GM18498 (cell line): ENCODE measurements around the gene MRPL50.

Experiments used
- ATAC-seq: cut with Tn5 transposase; IDR thresholded peaks from one replicate; pipeline ENCODE4 v1.9.1; 2021; ENCODE audit warnings: mild to moderate bottlenecking, moderate library complexity; ENCODE audit not compliant: unreplicated experiment

The MRPL50 gene

DNA sequence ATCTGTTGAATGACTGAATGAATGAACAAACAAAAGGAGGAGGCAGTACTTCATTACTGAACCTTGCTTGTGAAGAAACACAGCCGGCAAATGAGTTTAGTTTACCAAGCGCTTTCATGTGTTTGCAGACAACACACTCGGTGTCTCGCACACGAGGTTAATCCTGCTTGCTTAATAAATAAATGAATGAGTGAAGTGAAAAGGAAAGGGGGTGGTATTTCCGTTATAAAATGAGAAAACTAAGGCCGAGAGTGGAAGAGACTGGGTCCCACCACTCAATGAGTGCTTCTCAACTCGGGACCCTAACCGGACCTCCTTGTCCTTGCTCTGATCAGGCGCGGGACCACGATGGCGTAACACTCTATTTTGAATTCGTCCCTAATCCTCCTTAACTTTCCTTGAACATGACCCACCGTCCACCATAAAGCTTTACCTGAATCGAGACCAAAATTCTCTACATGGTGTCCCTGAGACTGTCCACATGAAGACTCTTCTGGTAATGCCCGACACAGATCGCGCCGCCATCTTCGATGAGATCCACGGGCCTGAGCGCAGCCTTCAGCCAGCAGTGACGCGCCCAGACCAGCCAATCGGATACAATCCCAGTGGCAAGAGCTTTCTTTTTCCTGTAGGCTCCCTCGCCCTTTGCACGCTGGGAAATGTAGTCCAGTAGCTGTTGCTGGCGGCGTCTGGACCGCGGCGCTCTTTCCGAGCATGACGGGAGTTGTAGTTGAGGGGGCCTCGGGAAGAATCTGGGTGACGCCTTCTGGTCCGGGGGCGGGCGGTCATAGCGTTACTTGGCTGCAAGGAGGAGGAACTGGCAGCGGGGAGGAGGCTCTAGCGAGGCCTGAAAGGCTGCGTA lies at the start of gene MRPL50, which contains the start of gene ZNF189:
TSS of gene MRPL50 (minus strand) at position 551 of the 862 bp plus-strand sequence. CDS start at position 525, 26 bp downstream.
TSS of gene ZNF189 (plus strand) at position 784 of the 862 bp plus-strand sequence. CDS start 306 bp downstream, outside the sequence.
- ATAC-seq, result peak; percentile 99

DNA sequence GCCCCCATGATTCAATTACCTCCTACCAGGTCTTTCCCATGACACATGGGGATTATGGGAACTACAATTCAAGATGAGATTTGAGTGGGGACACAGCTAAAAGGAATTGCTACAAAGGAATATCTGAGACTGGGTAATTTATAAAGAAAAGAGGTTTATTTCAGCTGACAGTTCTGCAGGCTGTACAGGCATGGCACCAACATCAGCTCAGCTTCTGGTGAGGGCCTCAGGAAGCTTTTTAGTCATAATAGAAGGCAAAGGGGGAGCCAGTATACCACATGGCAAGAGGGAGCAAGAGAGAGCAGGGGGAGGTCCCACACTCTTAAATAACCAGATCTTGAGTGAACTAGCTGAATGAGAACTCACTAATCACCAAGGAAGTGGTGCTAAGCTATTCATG lies 48.3 kb upstream of the MRPL50 start:
- ATAC-seq, result no peak

DNA sequence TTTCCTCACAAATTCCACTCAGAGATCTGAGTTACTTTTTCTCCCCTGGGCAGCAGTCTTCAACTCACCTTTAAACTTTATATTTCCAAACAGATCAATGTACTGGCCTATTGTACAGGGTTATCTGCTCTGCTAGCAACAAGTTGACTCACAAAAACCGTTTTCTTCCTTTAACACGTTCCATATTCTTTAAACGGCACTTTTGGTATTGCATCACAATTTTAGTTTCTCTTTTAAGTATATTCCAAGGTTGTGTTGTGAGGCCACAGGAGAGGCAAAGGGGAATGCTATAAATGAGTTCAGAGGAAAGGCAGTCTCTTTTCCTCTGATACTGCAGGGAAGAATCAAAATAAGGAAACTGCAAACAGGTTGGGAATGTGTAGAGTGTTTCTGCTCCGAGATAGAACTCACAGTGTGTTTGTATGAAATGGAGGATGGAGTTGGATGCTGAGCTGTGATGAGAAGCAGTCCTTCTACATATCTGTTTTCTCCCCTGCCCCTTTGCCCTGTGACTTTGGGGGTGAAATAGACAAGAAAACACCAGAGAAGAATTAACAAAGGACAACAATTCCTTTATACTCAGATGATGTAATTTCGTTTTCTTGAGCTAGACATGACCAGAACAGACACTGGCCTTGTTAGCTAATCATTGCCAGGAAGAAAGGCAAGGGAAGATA lies 47.1 kb upstream of the MRPL50 start:
- no peak for ATAC-seq

DNA sequence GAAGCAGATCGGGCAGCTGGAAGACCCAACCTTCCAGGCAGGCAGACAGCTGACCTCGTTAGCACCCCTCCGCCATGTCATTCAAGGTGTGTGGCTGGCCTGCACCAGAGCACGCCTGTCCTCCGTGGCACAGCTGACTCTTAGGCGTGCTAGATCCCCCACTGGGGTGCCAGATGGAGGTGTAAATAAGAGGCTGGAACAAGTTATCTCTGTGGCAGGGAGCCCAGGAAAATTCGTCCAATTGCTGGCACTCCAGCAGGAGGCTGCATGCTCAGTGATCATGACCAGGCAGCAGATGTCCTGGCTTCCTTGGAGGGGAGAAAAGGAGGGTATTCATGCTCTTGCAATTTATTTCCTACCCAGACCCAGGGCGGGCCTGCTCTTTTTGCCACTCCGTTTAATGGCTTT lies 45.0 kb upstream of the MRPL50 start:
- no peak for ATAC-seq

GRCh38 chr9:101442736-101443135 lies 44.3 kb upstream of the MRPL50 start:
- no peak for ATAC-seq

DNA sequence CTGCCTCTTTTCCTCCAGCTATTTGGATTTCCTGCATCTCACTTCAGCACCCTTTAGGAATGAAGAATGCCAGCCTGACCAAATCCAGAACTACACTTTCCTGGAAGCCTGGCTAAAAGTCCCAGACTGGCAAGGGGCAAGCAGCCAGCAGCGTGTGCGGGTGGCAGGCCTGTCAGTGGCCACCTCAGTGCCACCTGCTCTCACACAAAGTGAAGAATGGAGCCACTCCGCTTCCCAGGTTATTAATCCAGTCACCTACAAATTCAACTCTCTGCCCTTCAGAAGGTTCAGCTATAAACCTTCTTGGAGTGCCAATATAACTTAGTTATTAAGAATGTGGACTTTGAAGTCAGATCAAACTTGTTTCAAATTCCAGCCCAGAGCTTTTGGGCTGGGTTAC lies 43.9 kb upstream of the MRPL50 start:
- ATAC-seq, result no peak

DNA sequence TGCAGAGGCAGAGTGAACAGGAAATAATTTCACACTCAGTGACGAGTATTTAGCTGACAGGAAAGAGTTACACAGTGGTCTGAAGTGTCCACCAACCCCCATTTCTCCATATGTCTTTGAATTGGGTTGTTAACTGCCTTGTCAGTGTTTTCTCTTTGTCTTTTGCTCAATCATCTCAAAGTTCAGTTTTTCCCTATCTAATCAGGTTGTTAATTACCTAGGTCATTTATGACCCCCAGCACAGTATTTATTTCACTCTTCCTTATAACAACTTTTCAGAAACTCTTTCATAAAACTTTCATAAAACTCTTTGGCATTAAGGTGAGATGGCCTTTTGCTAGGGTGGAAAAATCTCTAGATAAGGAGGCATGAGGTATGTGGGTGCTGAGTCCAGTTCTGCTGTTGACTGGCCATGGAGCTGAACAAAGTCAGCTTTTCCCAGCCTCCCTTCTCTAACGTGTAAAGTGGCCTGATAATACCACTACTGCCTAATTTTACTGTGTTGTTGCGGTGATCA lies 42.4 kb upstream of the MRPL50 start:
- no peak for ATAC-seq

GRCh38 chr9:101438523-101438922 lies 40.1 kb upstream of the MRPL50 start:
- no peak for ATAC-seq

DNA sequence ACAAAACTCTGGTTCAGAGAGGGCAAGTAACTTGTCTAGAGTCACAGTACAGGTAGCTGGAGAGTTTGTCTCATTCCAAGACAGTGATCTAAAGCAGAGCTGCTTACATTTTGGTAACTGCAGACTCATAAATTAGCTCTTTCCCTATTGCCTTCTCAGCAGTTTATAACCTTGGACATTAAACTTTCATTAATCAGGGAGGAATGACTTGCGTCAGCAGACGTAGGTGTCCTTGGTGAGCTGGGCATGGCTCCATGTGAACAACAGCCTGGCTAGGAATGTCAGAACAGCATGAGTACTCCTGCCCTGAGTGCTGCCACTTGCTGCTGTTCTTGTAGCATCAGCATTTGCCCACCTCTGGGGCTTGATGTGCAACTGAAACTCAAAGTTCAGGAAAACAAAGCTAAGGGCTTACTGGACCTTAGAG lies 39.4 kb upstream of the MRPL50 start:
- no peak for ATAC-seq

DNA sequence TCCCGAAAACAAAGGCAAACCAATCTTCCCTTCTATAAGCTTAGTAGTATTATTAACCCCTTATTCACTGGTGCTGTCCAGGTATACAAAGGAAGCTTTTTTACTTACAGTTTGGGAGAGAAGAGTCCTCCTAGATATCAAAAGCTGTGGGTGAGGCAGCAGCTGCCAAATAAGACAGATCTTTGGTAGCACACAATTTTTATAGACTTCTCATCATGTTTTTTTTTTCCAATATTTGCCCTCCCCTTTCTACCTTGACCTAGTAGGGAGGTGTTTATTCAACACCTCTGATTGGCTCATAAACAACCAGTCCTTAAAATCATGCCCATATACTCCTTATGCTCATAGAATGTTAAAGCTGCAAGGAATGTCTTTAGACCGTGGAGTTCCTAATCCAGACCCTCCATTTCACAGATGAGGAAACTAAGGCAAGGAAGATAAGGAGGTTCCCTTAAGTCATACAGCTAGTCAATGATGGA lies 37.2 kb upstream of the MRPL50 start, which contains the start of gene ALDOB:
TSS of gene ALDOB (minus strand) at position 174 of the 479 bp plus-strand sequence. CDS start 4,887 bp downstream, outside the sequence.
- no peak for ATAC-seq

DNA sequence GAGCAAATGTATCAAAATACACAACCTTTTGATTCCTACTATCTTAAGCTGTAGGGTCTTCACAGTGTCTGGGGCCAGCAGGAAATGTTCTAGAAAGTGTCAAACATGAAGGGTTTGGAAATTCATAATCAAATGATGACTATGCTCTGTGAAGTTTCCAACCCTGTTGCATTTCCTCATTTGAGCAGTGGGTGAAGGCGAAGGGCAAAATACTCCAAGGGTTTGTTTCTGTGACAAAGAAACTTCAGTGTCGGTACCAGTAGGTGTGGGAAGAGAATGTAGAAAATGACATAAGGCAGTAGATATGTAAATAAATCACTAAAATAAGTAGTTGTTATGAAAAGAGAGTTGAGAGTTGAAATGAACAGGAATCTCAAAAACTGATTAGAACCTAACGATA lies 36.6 kb upstream of the MRPL50 start:
- ATAC-seq, result no peak

DNA sequence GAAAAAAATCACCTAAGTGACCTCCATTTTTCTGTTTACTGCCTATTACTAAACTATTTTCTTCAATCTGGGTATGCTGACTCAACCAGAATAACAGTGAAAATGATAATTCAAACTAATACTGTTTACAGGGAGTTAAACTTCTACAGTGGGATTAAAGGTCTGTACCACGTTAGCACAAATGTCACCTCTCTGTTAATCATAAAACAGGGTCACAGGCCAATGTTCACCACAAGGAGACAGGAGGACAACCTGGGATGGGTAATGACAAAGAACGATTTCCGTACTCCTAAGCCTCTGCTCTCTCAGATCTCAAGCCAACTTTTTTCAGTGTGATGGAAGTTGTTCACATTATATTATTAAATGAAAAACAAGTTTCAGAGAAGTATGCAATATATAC lies 34.8 kb upstream of the MRPL50 start:
- no peak for ATAC-seq

GRCh38 chr9:101432740-101433139 lies 34.3 kb upstream of the MRPL50 start:
- no peak for ATAC-seq

DNA sequence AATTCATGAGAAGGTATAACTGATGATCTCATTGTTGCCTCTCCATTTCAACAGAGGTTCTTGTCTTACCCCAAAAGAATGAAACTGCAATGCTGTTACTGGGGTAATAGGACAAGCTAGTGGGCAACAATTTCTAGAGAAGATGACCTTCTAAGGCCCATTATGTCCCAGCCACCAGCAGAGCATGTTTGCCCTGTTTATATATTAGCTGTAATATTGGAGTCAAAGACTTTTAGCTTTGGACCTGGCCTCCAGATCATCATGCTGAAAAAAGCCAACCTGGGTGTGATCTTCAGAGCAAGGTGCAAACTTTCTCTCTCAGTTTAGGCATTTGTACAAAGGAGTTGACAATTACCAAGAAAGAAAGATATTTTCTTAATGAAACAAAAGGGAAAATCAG lies 33.8 kb upstream of the MRPL50 start:
- ATAC-seq, result no peak

GRCh38 chr9:101429736-101430135 lies 31.3 kb upstream of the MRPL50 start:
- ATAC-seq, result no peak

- ATAC-seq, result no peak
These were observed 30.5 kb upstream of the MRPL50 start for GRCh38 chr9:101428909-101429308.

- ATAC-seq, result peak; percentile 62
These were observed 29.7 kb upstream of the MRPL50 start for GRCh38 chr9:101427957-101428655.

- ATAC-seq, result no peak
These were observed 28.9 kb upstream of the MRPL50 start for GRCh38 chr9:101427358-101427757.

DNA sequence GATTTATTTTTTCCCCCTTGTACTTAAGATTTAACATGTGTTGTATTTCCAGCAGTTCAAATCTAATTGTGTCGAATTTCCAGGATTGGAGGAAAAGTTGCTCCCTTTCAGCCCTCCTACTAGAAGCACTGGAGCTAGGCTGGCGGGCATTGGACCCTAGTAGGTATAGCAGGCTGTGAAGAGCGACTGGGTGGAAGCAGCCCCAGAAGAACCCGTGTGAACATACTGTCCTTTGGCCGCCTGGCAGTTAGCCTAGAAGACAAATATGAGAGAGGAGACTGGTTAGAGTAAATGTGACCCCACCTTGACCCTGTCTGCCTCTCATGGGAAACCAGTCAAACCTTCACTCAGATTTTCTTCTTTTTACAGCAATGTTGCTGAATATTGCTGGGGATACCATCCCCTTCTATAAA lies 23.2 kb upstream of the MRPL50 start:
- no peak for ATAC-seq

DNA sequence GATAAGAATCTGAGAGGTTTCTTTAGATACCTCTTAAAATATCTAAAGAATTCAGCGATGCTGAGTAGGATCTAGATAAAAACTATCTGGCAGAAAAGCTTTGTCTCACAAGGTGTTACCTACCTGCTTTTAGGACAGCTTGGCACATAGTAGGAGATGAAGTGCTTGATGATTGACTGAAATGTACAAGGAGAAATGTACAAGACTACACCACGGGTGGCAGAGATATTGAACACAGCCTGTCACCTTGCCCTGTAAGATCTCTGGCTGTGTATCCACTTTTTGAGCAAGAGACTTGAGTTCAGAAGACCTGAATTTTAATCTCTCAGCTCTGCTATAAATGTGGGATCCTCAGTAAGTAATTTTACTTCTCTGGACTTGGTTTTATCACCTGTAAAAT lies 21.4 kb upstream of the MRPL50 start:
- no peak for ATAC-seq
